ENCODE measurements around the gene FER. TPM values are rescaled to one million over a fixed set of nuclear protein-coding genes. Genes with fewer than 3 reads are reported as not detected.

FER gene
- total RNA-seq, 1 experiment from 2014 or later, result 18.0 TPM

GRCh38 chr5:109195667-109196066, 448.0 kb downstream of the FER start:
- Histone ChIP-seq H3K23me2 (ENCODE audit: insufficient read length, low read depth, low read length, poor library complexity, severe bottlenecking) (no peaks in the 10 kb centered on the region), H3K27ac (ENCODE audit: insufficient read length, low read depth, low read length) (no peak overlapping the region)
- H3K27me3 Mint-ChIP-seq (ENCODE audit: low read depth), result no peaks in the 10 kb centered on the region

More at GRCh38 chr5:109195667-109196066, 448.0 kb downstream of the FER start:
- Histone ChIP-seq H3K4me1 (ENCODE audit: insufficient read depth, low read length) (peaks cover 18% of the 10 kb centered on the region; the same call in 1 of the 2 replicates), H2BK120ac (ENCODE audit: low read depth, low read length, poor library complexity, severe bottlenecking) (no peak overlapping the region), H2AK5ac (ENCODE audit: insufficient read length, low read length) (no peak overlapping the region), H3K9me3 (ENCODE audit: control insufficient read depth, low read depth, low read length) (no peaks in the 10 kb centered on the region), H3K14ac (ENCODE audit: insufficient read depth, low read length) (no peak overlapping the region), H4K8ac (replicated peaks; ENCODE audit: insufficient read length, low read depth, low read length) (no peak overlapping the region), H3K23ac (ENCODE audit: insufficient read length, low read depth, low read length) (no peak overlapping the region), H4K20me1 (ENCODE audit: control insufficient read depth, insufficient read depth, insufficient read length) (no peaks in the 10 kb centered on the region), H3K27me3 (ENCODE audit: insufficient read depth, low read length) (no peaks in the 10 kb centered on the region), H3K4ac (ENCODE audit: low read depth, low read length) (no peak overlapping the region), H3K18ac (ENCODE audit: insufficient read length, low read depth, low read length) (no peak overlapping the region), H3T11ph (ENCODE audit: low read length) (no peak overlapping the region), H4K91ac (ENCODE audit: insufficient read length, low read depth, low read length) (no peak overlapping the region), H3K79me1 (ENCODE audit: insufficient read depth, low read depth, low read length, poor library complexity, severe bottlenecking) (no peaks in the 10 kb centered on the region), H3K4me2 (ENCODE audit: insufficient read depth, insufficient read length, low read length) (no peak overlapping the region), H2AFZ (ENCODE audit: low read length) (no peak overlapping the region), H2BK5ac (ENCODE audit: insufficient read length, low read length) (no peak overlapping the region), H3K79me2 (ENCODE audit: insufficient read depth, low read length) (no peaks in the 10 kb centered on the region), H3K56ac (ENCODE audit: insufficient read length, low read depth, low read length) (no peak overlapping the region), H2BK20ac (ENCODE audit: low read depth, low read length, poor library complexity, severe bottlenecking) (no peak overlapping the region), H4K5ac (ENCODE audit: insufficient read length, low read depth, low read length) (no peak overlapping the region), H2BK12ac (ENCODE audit: insufficient read length, low read depth, low read length) (no peak overlapping the region), H3K9ac (ENCODE audit: extremely low read depth, insufficient read length, low read length) (no peak overlapping the region), H2BK15ac (ENCODE audit: low read depth, low read length) (no peak overlapping the region)
- Mint-ChIP-seq H3K4me3 (no peak overlapping the region), H3K36me3 (ENCODE audit: insufficient read depth in 1 of 3, low read depth in 3 of 3) (no peaks in the 10 kb centered on the region; a peak in 2 of 7 replicates), H3K27ac (peak overlapping the region in 2 of 3 experiments; percentile 38 to 45; a peak in 1 of 7 replicates), H3K9me3 (no peaks in the 10 kb centered on the region), H3K4me1 (peaks cover 49% of the 10 kb centered on the region in 2 experiments)
- TF ChIP-seq CTCF (conservative IDR thresholded peaks at IDR 0.05), result no peak
- no peak for DNase-seq
- no CpG with 5 or more reads among the region's 2 CpGs for WGBS (ENCODE audit: extremely low coverage, insufficient read length, low lambda C conversion rate)
